Activated CD4-positive, alpha-beta memory T cell treated with anti-CD3 and anti-CD28 coated beads, Interleukin-2, amount 10 ng/mL, durations not matched to agents 7 days and 5 days (primary cell): ENCODE results near the gene SP7. TPM values are rescaled to one million over a fixed set of nuclear protein-coding genes. Genes with fewer than 3 reads are reported as not detected.
A peak's percentile ranks its signal among the peaks of the same experiment; 100 is the strongest.
"Not testable (repeated sequence)": the region's sequence is repeated elsewhere in the genome, so short reads cannot be mapped to it uniquely, and the experiment has no call there.

Experiments
- CTCF ChIA-PET: fragments of 350-600 bp; sonication (Branson Sonifier 250); formaldehyde crosslinking; loops from one replicate; lab custom pipeline; 2021; ENCODE audit warnings: antibody characterized with exemption, inconsistent platforms; lab: Charles Lee
- POLR2A ChIA-PET: fragments of 350-600 bp; sonication (Branson Sonifier 250); formaldehyde crosslinking; loops from one replicate; lab custom pipeline; 2021; ENCODE audit warnings: antibody characterized with exemption; lab: Charles Lee
- DNase-seq: peaks from one replicate; pipeline ENCODE4 v3.0.0-alpha.2; 2020
- H3K27ac Mint-ChIP-seq: one replicate; pipeline ENCODE4 v1.8.0; 2021; ENCODE audit warnings: mild to moderate bottlenecking, mixed read lengths
- H3K27me3 Mint-ChIP-seq: one replicate; pipeline ENCODE4 v1.8.0; 2021; ENCODE audit warnings: mixed read lengths
- H3K36me3 Mint-ChIP-seq: one replicate; pipeline ENCODE4 v1.8.0; 2021; ENCODE audit warnings: low read depth, mixed read lengths
- H3K4me1 Mint-ChIP-seq: one replicate; pipeline ENCODE4 v1.8.0; 2021; ENCODE audit warnings: mixed read lengths
- H3K4me3 Mint-ChIP-seq: one replicate; pipeline ENCODE4 v1.8.0; 2021; ENCODE audit warnings: mild to moderate bottlenecking, mixed read lengths
- H3K9me3 Mint-ChIP-seq: one replicate; pipeline ENCODE4 v1.8.0; 2021; ENCODE audit warnings: mixed read lengths
- total RNA-seq, 2 experiments: library from RNA; stranded (reverse); gene quantifications; one replicate each; pipeline ENCODE4 v1.2.3, GENCODE V29; 2021

The SP7 gene
- total RNA-seq, 2 experiments from 2014 or later = not detected

GRCh38 chr12:53344824-53345485 is 8.8 kb upstream of the SP7 start:
- no peaks in the 10 kb centered on the region for H3K36me3 Mint-ChIP-seq
- no peaks in the 10 kb centered on the region for H3K9me3 Mint-ChIP-seq
- peak; percentile 70 for DNase-seq
- ChIA-PET POLR2A (interaction anchor here (0.7 to 2.6 kb wide), 23 partner anchors 7 to 935 kb away, joined by 3 to 30 read pairs (median 4); partner anchors contain the start of genes AAAS, CBX5, HNRNPA1 and PFDN5), CTCF (interaction anchor here (0.6 to 6.2 kb wide), 36 partner anchors 8 to 279 kb away, joined by 3 to 110 read pairs (median 5); partner anchors contain the start of genes AAAS, MAP3K12, MYG1 and PRR13)
- H3K27ac Mint-ChIP-seq = peak overlapping the region; percentile 26
- H3K27me3 Mint-ChIP-seq = peaks cover 15% of the 10 kb centered on the region
- H3K4me3 Mint-ChIP-seq = peak overlapping the region; percentile 88
- peaks cover 18% of the 10 kb centered on the region for H3K4me1 Mint-ChIP-seq

GRCh38 chr12:53344487-53344823 is 8.3 kb upstream of the SP7 start:
- H3K27ac Mint-ChIP-seq = no peak overlapping the region
- peak overlapping the region; percentile 53 for H3K4me3 Mint-ChIP-seq
- CTCF ChIA-PET = interaction anchor here (0.7 to 6.2 kb wide), 30 partner anchors 8 to 279 kb away, joined by 3 to 110 read pairs (median 6); partner anchors contain the start of genes AAAS, MAP3K12, MYG1 and PRR13

GRCh38 chr12:53343969-53344368 is 7.8 kb upstream of the SP7 start:
- no peaks in the 10 kb centered on the region for H3K9me3 Mint-ChIP-seq
- peaks cover 19% of the 10 kb centered on the region for H3K27me3 Mint-ChIP-seq
- H3K4me3 Mint-ChIP-seq = peak overlapping the region; percentile 53
- no peak for DNase-seq
- CTCF ChIA-PET = interaction anchor here (1.3 to 6.2 kb wide), 9 partner anchors 9 to 278 kb away, joined by 4 to 110 read pairs (median 9); partner anchors contain the start of genes AAAS and PRR13
- H3K4me1 Mint-ChIP-seq = peaks cover 18% of the 10 kb centered on the region
- no peaks in the 10 kb centered on the region for H3K36me3 Mint-ChIP-seq
- no peak overlapping the region for H3K27ac Mint-ChIP-seq
- POLR2A ChIA-PET = interaction anchor here (1.1 to 2.6 kb wide), 7 partner anchors 8 to 936 kb away, joined by 3 to 30 read pairs (median 6); partner anchors contain the start of genes AAAS, CBX5, HNRNPA1 and PFDN5

More at GRCh38 chr12:53344487-53344823, 8.3 kb upstream of the SP7 start:
- H3K9me3 Mint-ChIP-seq = no peaks in the 10 kb centered on the region
- H3K27me3 Mint-ChIP-seq = peaks cover 19% of the 10 kb centered on the region
- POLR2A ChIA-PET = interaction anchor here (0.7 to 2.6 kb wide), 20 partner anchors 8 to 936 kb away, joined by 3 to 30 read pairs (median 4); partner anchors contain the start of genes AAAS, CBX5, HNRNPA1 and PFDN5
- H3K4me1 Mint-ChIP-seq = peaks cover 18% of the 10 kb centered on the region
- no peak for DNase-seq
- H3K36me3 Mint-ChIP-seq = no peaks in the 10 kb centered on the region

- POLR2A ChIA-PET = interaction anchor here (2.4 to 2.5 kb wide), 2 partner anchors 19 to 36 kb away, joined by 25 to 30 read pairs; partner anchors contain the start of gene SP1
- peak overlapping the region; percentile 3 for H3K4me3 Mint-ChIP-seq
- H3K4me1 Mint-ChIP-seq = peaks cover 18% of the 10 kb centered on the region
- H3K27me3 Mint-ChIP-seq = peaks cover 20% of the 10 kb centered on the region
- no peak for DNase-seq
- H3K27ac Mint-ChIP-seq = no peak overlapping the region
- H3K36me3 Mint-ChIP-seq = no peaks in the 10 kb centered on the region
- CTCF ChIA-PET = interaction anchor here (0.7 to 6.2 kb wide), 4 partner anchors 9 to 184 kb away, joined by 3 to 110 read pairs (median 12); no protein-coding TSS in a partner anchor
- no peaks in the 10 kb centered on the region for H3K9me3 Mint-ChIP-seq
Observed at GRCh38 chr12:53343449-53343848, 7.3 kb upstream of the SP7 start.

DNA sequence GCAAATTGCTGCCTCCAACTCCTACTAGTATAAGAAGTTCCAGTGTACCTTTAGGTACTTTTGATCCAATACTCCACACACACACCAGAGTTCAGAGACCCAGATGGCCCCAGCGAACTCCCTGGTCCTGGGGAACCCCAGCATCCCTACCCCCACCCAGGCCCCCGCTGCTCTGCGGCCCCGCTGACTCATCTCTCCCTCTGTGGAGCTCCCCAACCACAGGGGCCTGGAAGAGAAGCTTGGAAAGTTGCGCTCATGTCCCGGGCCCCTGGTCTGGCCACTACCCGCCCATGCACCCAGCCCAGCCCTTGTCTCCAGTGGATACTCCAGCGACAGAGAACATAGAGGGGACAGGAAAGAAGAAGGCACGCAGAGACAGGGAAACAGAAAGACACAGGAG is 4.2 kb upstream of the SP7 start:
- CTCF ChIA-PET = interaction anchor here (0.9 kb wide), 1 partner anchor 12 kb away, joined by 4 read pairs; no protein-coding TSS in a partner anchor
- Mint-ChIP-seq H3K4me3 (no peak overlapping the region), H3K36me3 (no peaks in the 10 kb centered on the region), H3K27me3 (peaks cover 45% of the 10 kb centered on the region), H3K27ac (no peak overlapping the region), H3K4me1 (peaks cover 26% of the 10 kb centered on the region), H3K9me3 (no peaks in the 10 kb centered on the region)
- POLR2A ChIA-PET = interaction anchor here (0.8 to 1.1 kb wide), 3 partner anchors 16 to 261 kb away, joined by 3 to 5 read pairs (median 5); partner anchors contain the start of gene PFDN5
- no peak for DNase-seq

DNA sequence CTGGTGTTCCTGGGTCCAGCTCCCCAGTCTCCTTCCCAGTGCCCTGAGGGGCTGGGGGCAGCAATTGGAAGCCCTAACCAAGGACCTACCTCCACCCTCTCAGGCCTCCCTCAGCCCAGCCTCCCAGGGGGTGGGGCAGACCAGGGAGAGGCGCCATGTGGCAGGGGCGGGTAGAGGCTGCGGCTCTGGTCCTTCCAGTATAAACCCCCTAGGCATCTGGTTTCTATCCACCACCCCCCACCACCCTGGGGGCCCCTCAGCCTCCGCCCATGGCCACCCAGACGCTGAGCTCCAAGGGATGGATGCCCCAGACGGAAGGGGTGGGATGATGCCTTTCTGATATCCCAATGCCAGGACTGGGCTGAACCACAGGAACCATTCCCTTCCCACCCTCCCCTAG is 2.8 kb upstream of the SP7 start:
- Mint-ChIP-seq H3K36me3 (no peaks in the 10 kb centered on the region), H3K27ac (no peak overlapping the region), H3K27me3 (peaks cover 57% of the 10 kb centered on the region), H3K4me1 (peaks cover 14% of the 10 kb centered on the region), H3K9me3 (no peaks in the 10 kb centered on the region), H3K4me3 (no peak overlapping the region)
- ChIA-PET POLR2A (interaction anchor here (2.3 kb wide), 1 partner anchor 14 kb away, joined by 8 read pairs; no protein-coding TSS in a partner anchor), CTCF (no interaction called here)
- no peak for DNase-seq

DNA sequence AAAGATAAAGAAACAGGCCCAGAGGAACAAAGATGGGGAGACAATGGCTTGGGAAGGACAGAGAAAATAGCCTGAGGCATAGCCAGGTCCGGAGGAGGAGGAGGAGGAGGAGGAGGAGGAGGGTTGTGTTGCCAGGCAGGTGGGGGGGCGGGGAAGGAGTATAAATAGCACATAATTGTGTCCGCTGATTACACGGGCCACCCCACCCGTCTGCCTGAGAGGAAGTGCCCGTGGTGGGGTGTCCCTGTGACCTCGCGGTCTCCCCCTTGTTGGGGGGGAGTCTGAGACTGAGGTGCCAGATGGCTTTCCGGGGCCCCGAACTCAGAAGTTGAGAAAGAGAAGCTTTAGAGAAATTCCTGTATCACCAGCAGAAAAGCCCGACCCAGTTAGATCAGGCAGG is 1.9 kb upstream of the SP7 start:
- Mint-ChIP-seq H3K36me3 (no peaks in the 10 kb centered on the region), H3K27me3 (peaks cover 63% of the 10 kb centered on the region), H3K4me3 (no peak overlapping the region), H3K9me3 (no peaks in the 10 kb centered on the region), H3K4me1 (peaks cover 11% of the 10 kb centered on the region), H3K27ac (no peak overlapping the region)
- CTCF ChIA-PET = no interaction called here
- POLR2A ChIA-PET = interaction anchor here (2.3 kb wide), 1 partner anchor 13 kb away, joined by 8 read pairs; no protein-coding TSS in a partner anchor
- DNase-seq = no peak

- Mint-ChIP-seq H3K4me3 (no peak overlapping the region), H3K27ac (no peak overlapping the region), H3K4me1 (peaks cover 12% of the 10 kb centered on the region), H3K9me3 (no peaks in the 10 kb centered on the region), H3K27me3 (peaks cover 59% of the 10 kb centered on the region), H3K36me3 (no peaks in the 10 kb centered on the region)
- ChIA-PET POLR2A (interaction anchor here (0.7 to 2.2 kb wide), 3 partner anchors 10 to 166 kb away, joined by 3 to 13 read pairs (median 3); partner anchors contain the start of gene TARBP2), CTCF (interaction anchor here (0.6 to 1.2 kb wide), 4 partner anchors 10 to 332 kb away, joined by 3 to 4 read pairs (median 3); no protein-coding TSS in a partner anchor)
- DNase-seq = no peak
Observed at GRCh38 chr12:53334822-53335221, 1.3 kb downstream of the SP7 start.

GRCh38 chr12:53333845-53334244 is 2.3 kb downstream of the SP7 start:
- ChIA-PET CTCF (interaction anchor here (1.1 kb wide), 1 partner anchor 12 kb away, joined by 7 read pairs; the partner anchor contains the start of gene AAAS), POLR2A (interaction anchor here (1.2 kb wide), 1 partner anchor 9 kb away, joined by 9 read pairs; no protein-coding TSS in a partner anchor)
- peaks cover 12% of the 10 kb centered on the region for H3K4me1 Mint-ChIP-seq
- H3K27ac Mint-ChIP-seq = no peak overlapping the region
- no peak overlapping the region for H3K4me3 Mint-ChIP-seq
- H3K27me3 Mint-ChIP-seq = peaks cover 63% of the 10 kb centered on the region
- H3K36me3 Mint-ChIP-seq = no peaks in the 10 kb centered on the region
- no peak for DNase-seq
- H3K9me3 Mint-ChIP-seq = no peaks in the 10 kb centered on the region

GRCh38 chr12:53333289-53333688 is 2.9 kb downstream of the SP7 start:
- DNase-seq = no peak
- CTCF ChIA-PET = interaction anchor here (0.9 to 1.1 kb wide), 2 partner anchors 12 to 19 kb away, joined by 3 to 7 read pairs; partner anchors contain the start of gene AAAS
- H3K36me3 Mint-ChIP-seq = no peaks in the 10 kb centered on the region
- peaks cover 61% of the 10 kb centered on the region for H3K27me3 Mint-ChIP-seq
- H3K9me3 Mint-ChIP-seq = no peaks in the 10 kb centered on the region
- H3K4me1 Mint-ChIP-seq = peaks cover 10% of the 10 kb centered on the region
- no peak overlapping the region for H3K27ac Mint-ChIP-seq
- H3K4me3 Mint-ChIP-seq = no peak overlapping the region
- POLR2A ChIA-PET = interaction anchor here (1.2 kb wide), 1 partner anchor 8 kb away, joined by 9 read pairs; no protein-coding TSS in a partner anchor

DNA sequence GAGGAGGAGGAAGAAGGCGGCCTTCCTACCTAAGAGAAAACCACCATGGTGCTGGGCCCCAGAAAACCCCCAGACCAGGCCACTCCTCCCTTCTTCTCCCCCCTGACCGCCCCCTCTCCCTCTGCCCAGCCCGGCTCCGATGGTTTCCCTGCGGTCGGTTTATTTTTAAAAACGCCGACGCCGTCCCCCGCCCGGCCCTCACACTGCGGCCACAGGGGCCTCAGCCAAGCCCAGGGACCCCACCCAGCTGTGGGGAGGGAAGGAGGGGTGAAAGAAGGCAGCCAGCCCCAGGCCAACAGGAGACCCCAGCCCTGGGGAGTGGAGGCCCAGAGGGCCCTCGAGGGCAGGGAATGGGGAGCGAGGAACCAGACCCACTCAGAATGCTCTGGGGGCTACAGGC is 3.4 kb downstream of the SP7 start:
- ChIA-PET POLR2A (interaction anchor here (1.2 to 1.6 kb wide), 3 partner anchors 8 to 12 kb away, joined by 4 to 9 read pairs (median 4); no protein-coding TSS in a partner anchor), CTCF (interaction anchor here (0.9 to 2.0 kb wide), 4 partner anchors 11 to 119 kb away, joined by 3 to 7 read pairs (median 5); partner anchors contain the start of gene AAAS)
- Mint-ChIP-seq H3K36me3 (no peaks in the 10 kb centered on the region), H3K4me1 (peaks cover 7% of the 10 kb centered on the region), H3K27ac (no peak overlapping the region), H3K4me3 (no peak overlapping the region), H3K9me3 (no peaks in the 10 kb centered on the region), H3K27me3 (peaks cover 58% of the 10 kb centered on the region)
- no peak for DNase-seq

DNA sequence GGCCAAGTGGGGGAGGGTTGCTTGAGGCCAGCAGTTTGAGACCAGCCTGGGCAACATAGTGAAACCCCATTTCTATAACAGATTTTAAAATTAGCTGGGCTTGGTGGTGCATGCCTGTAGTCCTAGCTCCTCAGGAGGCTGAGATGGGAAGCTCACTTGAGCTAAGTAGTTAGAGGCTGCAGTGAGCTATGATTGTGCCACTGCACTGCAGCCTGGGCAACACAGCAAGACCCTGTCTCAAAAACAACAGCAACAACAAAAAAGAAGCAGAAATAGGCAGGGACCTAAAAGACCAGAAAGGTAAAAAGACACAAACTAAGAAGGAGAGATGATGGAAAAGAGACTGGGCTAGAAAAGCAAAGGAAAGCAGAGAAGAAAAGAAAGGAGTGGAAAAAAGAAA is 3.8 kb downstream of the SP7 start:
- POLR2A ChIA-PET = interaction anchor here (1.3 to 1.6 kb wide), 2 partner anchors 9 to 13 kb away, joined by 4 read pairs; no protein-coding TSS in a partner anchor
- CTCF ChIA-PET = interaction anchor here (1.0 to 2.0 kb wide), 2 partner anchors 13 to 119 kb away, joined by 3 to 7 read pairs; no protein-coding TSS in a partner anchor
- H3K9me3 Mint-ChIP-seq, H3K36me3 Mint-ChIP-seq, H3K4me1 Mint-ChIP-seq, DNase-seq, H3K27ac Mint-ChIP-seq, H3K4me3 Mint-ChIP-seq: not testable (repeated sequence)
- peaks cover 58% of the 10 kb centered on the region for H3K27me3 Mint-ChIP-seq
